ENCODE results near the gene HSPA12A. TPM values are rescaled to one million over a fixed set of nuclear protein-coding genes. Genes with fewer than 3 reads are reported as not detected.
A peak's percentile ranks its signal among the peaks of the same experiment; 100 is the strongest.

HSPA12A gene
- total and polyA plus RNA-seq, 2 of the 13 experiments (the other 11 are each of a cell fraction or from before 2014, with no cell fraction given), result 6.4 to 13.6 TPM

DNA sequence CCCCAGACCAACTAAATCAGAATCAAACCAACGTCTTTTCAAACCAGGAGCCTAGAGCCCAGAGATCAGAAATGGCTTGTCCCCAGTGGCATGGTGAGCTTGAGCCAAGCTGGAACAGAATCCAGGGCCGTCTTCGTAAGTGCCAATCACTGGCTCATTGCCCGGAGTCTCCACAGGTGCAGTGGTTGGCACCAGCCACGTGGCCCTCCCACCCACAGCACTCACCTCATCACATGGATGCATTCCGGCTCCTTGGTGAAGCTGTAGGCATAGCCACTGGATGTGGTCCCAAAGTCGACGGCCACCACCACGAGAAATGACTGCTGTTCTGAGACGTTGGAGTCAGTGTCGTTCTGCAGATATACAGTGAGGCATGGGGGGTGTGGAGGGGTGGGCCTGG is 37.4 kb downstream of the HSPA12A start:
- DNase-seq (ENCODE audit: low spot score) (no peak), FAIRE-seq (no peak), ATAC-seq (no peak)
- ChIA-PET POLR2A (no interaction called here), CTCF (ENCODE audit: low intra/inter-chr PET ratio, low total read pairs) (no interaction called here)
- in situ Hi-C loops (cut with HindIII; ENCODE audit: extremely low pct_ligation_motif_present, low pct_unique_long_range_greater_than_20kb) (no loop called here), intact Hi-C loops (cut with micrococcal nuclease; ENCODE audit: unreplicated experiment) (no loop called here)
- Histone ChIP-seq H3K9ac (ENCODE audit: insufficient read depth, low read depth, low read length) (no peak overlapping the region), H3K4me3 (replicated peaks in 1 of 3; ENCODE audit: insufficient read depth in 1 of 3, low read depth in 2 of 3, low read length in 3 of 3) (no peak overlapping the region), H3K9me3 (ENCODE audit: low read length) (no peaks in the 10 kb centered on the region), H3K4me2 (ENCODE audit: low read depth, low read length) (no peak overlapping the region), H3K27me3 (ENCODE audit: control insufficient read depth in 1 of 2, insufficient read depth in 2 of 2, low read length in 2 of 2) (no peaks in the 10 kb centered on the region), H4K20me1 (ENCODE audit: insufficient read depth, low read length) (no peaks in the 10 kb centered on the region), H3K27ac (ENCODE audit: extremely low read length, insufficient read depth, low read length) (no peak overlapping the region), H3K4me1 (ENCODE audit: insufficient read depth, low read length) (no peaks in the 10 kb centered on the region), H3K36me3 (replicated peaks in 1 of 2; ENCODE audit: control insufficient read depth in 1 of 2, insufficient read depth in 2 of 2, low read length in 2 of 2) (no peaks in the 10 kb centered on the region; a peak in 1 of 5 replicates), H2AFZ (ENCODE audit: low read length) (no peak overlapping the region), H3K79me2 (ENCODE audit: insufficient read depth, low read length) (no peaks in the 10 kb centered on the region)
- no TSS peak for BruUV-seq (replicated peaks)
- 98% methylated on average over 11 of the region's 11 CpGs for WGBS (ENCODE audit: low lambda C conversion rate)
- TF ChIP-seq, protein P1, sequence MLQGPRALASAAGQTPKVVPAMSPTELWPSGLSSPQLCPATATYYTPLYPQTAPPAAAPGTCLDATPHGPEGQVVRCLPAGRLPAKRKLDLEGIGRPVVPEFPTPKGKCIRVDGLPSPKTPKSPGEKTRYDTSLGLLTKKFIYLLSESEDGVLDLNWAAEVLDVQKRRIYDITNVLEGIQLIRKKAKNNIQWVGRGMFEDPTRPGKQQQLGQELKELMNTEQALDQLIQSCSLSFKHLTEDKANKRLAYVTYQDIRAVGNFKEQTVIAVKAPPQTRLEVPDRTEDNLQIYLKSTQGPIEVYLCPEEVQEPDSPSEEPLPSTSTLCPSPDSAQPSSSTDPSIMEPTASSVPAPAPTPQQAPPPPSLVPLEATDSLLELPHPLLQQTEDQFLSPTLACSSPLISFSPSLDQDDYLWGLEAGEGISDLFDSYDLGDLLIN (CRISPR knock-in tag; IDR thresholded peaks at IDR 0.05; ENCODE audit: borderline replicate concordance), result no peak
- no peak for TF ChIP-seq MEIS2 (CRISPR knock-in tag; IDR thresholded peaks at IDR 0.05)

- H3K4me1 ChIP-seq (ENCODE audit: insufficient read depth, low read length), result no peaks in the 10 kb centered on the region
- TF ChIP-seq NR3C1 (CRISPR knock-in tag; IDR thresholded peaks at IDR 0.05), result no peak
- 0 out of 2 replicates have a peak, but pooled peaks have one; percentile 2 for TF ChIP-seq ZNF121 (CRISPR knock-in tag; IDR thresholded peaks at IDR 0.05)
- CTCF ChIA-PET (ENCODE audit: low intra/inter-chr PET ratio, low total read pairs), result no interaction called here
- in situ Hi-C loops (cut with HindIII; ENCODE audit: extremely low pct_ligation_motif_present, low pct_unique_long_range_greater_than_20kb), result no loop called here
- no peak for FAIRE-seq
- no peaks in the 10 kb centered on the region for H4K20me1 ChIP-seq (ENCODE audit: insufficient read depth, low read length)
- no peaks in the 10 kb centered on the region for H3K27me3 ChIP-seq (ENCODE audit: control insufficient read depth in 1 of 2, insufficient read depth in 2 of 2, low read length in 2 of 2)
- no peak overlapping the region for H3K4me3 ChIP-seq (replicated peaks in 1 of 3; ENCODE audit: insufficient read depth in 1 of 3, low read depth in 2 of 3, low read length in 3 of 3)
- H2AFZ ChIP-seq (ENCODE audit: low read length), result no peak overlapping the region
- no peak overlapping the region for H3K4me2 ChIP-seq (ENCODE audit: low read depth, low read length)
- H3K36me3 ChIP-seq (replicated peaks in 1 of 2; ENCODE audit: control insufficient read depth in 1 of 2, insufficient read depth in 2 of 2, low read length in 2 of 2), result no peaks in the 10 kb centered on the region; a peak in 1 of 5 replicates
- DNase-seq (ENCODE audit: low spot score), result no peak
- BruUV-seq (replicated peaks), result no TSS peak
- no peak for ATAC-seq
- H3K79me2 ChIP-seq (ENCODE audit: insufficient read depth, low read length), result no peaks in the 10 kb centered on the region
- intact Hi-C loops (cut with micrococcal nuclease; ENCODE audit: unreplicated experiment), result no loop called here
- POLR2A ChIA-PET, result no interaction called here
- H3K9ac ChIP-seq (ENCODE audit: insufficient read depth, low read depth, low read length), result no peak overlapping the region
- H3K27ac ChIP-seq (ENCODE audit: extremely low read length, insufficient read depth, low read length), result no peak overlapping the region
- no peaks in the 10 kb centered on the region for H3K9me3 ChIP-seq (ENCODE audit: low read length)
- WGBS (ENCODE audit: low lambda C conversion rate), result 95% methylated on average over 8 of the region's 9 CpGs
These were observed 40.2 kb downstream of the HSPA12A start for GRCh38 chr10:116702165-116702564.
